Measurements from ENCODE around the gene SOWAHA. TPM values are rescaled to one million over a fixed set of nuclear protein-coding genes. Genes with fewer than 3 reads are reported as not detected.

SOWAHA gene
- total RNA-seq, 1 donor from 2014 or later = not detected

- H3K27me3 ChIP-seq = peaks cover 99% of the 10 kb centered on the region
- H3K27me3 Mint-ChIP-seq (ENCODE audit: insufficient read depth, low read depth) = peaks cover 17% of the 10 kb centered on the region
- H3K4me3 ChIP-seq = no peak overlapping the region
Observed at GRCh38 chr5:132821350-132821749, 8.2 kb downstream of the SOWAHA start.

GRCh38 chr5:132821791-132822190, 8.7 kb downstream of the SOWAHA start:
- H3K9me3 Mint-ChIP-seq = no peaks in the 10 kb centered on the region
- Histone ChIP-seq H4K20me1 (ENCODE audit: low read depth) (no peaks in the 10 kb centered on the region), H3K27ac (no peak overlapping the region), H2AFZ (replicated peaks) (no peak overlapping the region), H3K36me3 (no peaks in the 10 kb centered on the region), H3K9ac (no peak overlapping the region), H3K4me3 (no peak overlapping the region), H3K9me3 (ENCODE audit: low read depth) (no peaks in the 10 kb centered on the region), H3K79me2 (ENCODE audit: low read depth) (no peaks in the 10 kb centered on the region), H3K4me1 (no peaks in the 10 kb centered on the region), H3K27me3 (peaks cover 99% of the 10 kb centered on the region), H3F3A (ENCODE audit: low read depth) (peaks cover 22% of the 10 kb centered on the region), H3K4me2 (no peak overlapping the region)
- H3K27me3 Mint-ChIP-seq (ENCODE audit: insufficient read depth, low read depth) = peaks cover 22% of the 10 kb centered on the region
- DNase-seq (ENCODE audit: low spot score) = no peak
- no peak overlapping the region for H3K4me3 Mint-ChIP-seq
- peaks cover 11% of the 10 kb centered on the region for H3K4me1 Mint-ChIP-seq
- no peak for TF ChIP-seq EZH2 (IDR thresholded peaks at IDR 0.05)
- no peak for TF ChIP-seq EZH2phosphoT487 (IDR thresholded peaks at IDR 0.05)
- no peak for TF ChIP-seq CTCF (IDR thresholded peaks at IDR 0.05)
- no peak overlapping the region for H3K27ac Mint-ChIP-seq
- no peaks in the 10 kb centered on the region for H3K36me3 Mint-ChIP-seq

More at GRCh38 chr5:132821350-132821749, 8.2 kb downstream of the SOWAHA start:
- no peak overlapping the region for H3K4me2 ChIP-seq
- no peaks in the 10 kb centered on the region for H3K4me1 ChIP-seq
- H3K4me3 Mint-ChIP-seq = no peak overlapping the region
- H3K9me3 Mint-ChIP-seq = no peaks in the 10 kb centered on the region
- H3K4me1 Mint-ChIP-seq = peaks cover 11% of the 10 kb centered on the region
- DNase-seq (ENCODE audit: low spot score) = no peak
- H2AFZ ChIP-seq (replicated peaks) = no peak overlapping the region
- no peaks in the 10 kb centered on the region for H4K20me1 ChIP-seq (ENCODE audit: low read depth)
- H3K9me3 ChIP-seq (ENCODE audit: low read depth) = no peaks in the 10 kb centered on the region
- no peak overlapping the region for H3K27ac ChIP-seq
- H3K27ac Mint-ChIP-seq = no peak overlapping the region
- TF ChIP-seq CTCF (IDR thresholded peaks at IDR 0.05) (no peak), EZH2 (IDR thresholded peaks at IDR 0.05) (no peak), EZH2phosphoT487 (IDR thresholded peaks at IDR 0.05) (no peak)
- peaks cover 22% of the 10 kb centered on the region for H3F3A ChIP-seq (ENCODE audit: low read depth)
- no peaks in the 10 kb centered on the region for H3K79me2 ChIP-seq (ENCODE audit: low read depth)
- H3K36me3 Mint-ChIP-seq = no peaks in the 10 kb centered on the region
- H3K36me3 ChIP-seq = no peaks in the 10 kb centered on the region
- H3K9ac ChIP-seq = no peak overlapping the region

GRCh38 chr5:132822650-132823480, 9.8 kb downstream of the SOWAHA start:
- Histone ChIP-seq H3K4me1 (no peaks in the 10 kb centered on the region), H3K9me3 (ENCODE audit: low read depth) (no peaks in the 10 kb centered on the region), H3K4me2 (peak overlapping the region; percentile 79), H3K36me3 (no peaks in the 10 kb centered on the region), H3K79me2 (ENCODE audit: low read depth) (no peaks in the 10 kb centered on the region), H3K4me3 (peak overlapping the region; percentile 45), H3F3A (ENCODE audit: low read depth) (peaks cover 22% of the 10 kb centered on the region), H2AFZ (replicated peaks) (peak overlapping the region; percentile 91), H3K27ac (no peak overlapping the region), H4K20me1 (ENCODE audit: low read depth) (no peaks in the 10 kb centered on the region), H3K9ac (no peak overlapping the region), H3K27me3 (peaks cover 99% of the 10 kb centered on the region)
- Mint-ChIP-seq H3K27me3 (ENCODE audit: insufficient read depth, low read depth) (peaks cover 32% of the 10 kb centered on the region), H3K4me1 (peaks cover 11% of the 10 kb centered on the region), H3K9me3 (no peaks in the 10 kb centered on the region), H3K4me3 (no peak overlapping the region), H3K36me3 (no peaks in the 10 kb centered on the region), H3K27ac (no peak overlapping the region)
- TF ChIP-seq EZH2 (IDR thresholded peaks at IDR 0.05) = no peak
- no peak for TF ChIP-seq CTCF (IDR thresholded peaks at IDR 0.05)
- TF ChIP-seq EZH2phosphoT487 (IDR thresholded peaks at IDR 0.05) = peak; percentile 43
- peak; percentile 85 for DNase-seq (ENCODE audit: low spot score)
